ENCODE data around the gene ZNF407. TPM values are rescaled to one million over a fixed set of nuclear protein-coding genes. Genes with fewer than 3 reads are reported as not detected.

Gene ZNF407
- total and polyA plus RNA-seq, 2 donors from 2014 or later = 2.5 to 17.8 TPM

GRCh38 chr18:74796211-74796610, 198.5 kb downstream of the ZNF407 start:
- Histone ChIP-seq H3K9me3 (ENCODE audit: control insufficient read depth in 2 of 3, insufficient read depth in 1 of 3, low read length in 3 of 3) (no peaks in the 10 kb centered on the region), H3K27ac (ENCODE audit: low read depth in 2 of 2, low read length in 2 of 2) (no peak overlapping the region), H3K9ac (ENCODE audit: low read length in 3 of 3) (no peak overlapping the region), H3K4me1 (ENCODE audit: control insufficient read depth in 2 of 3, insufficient read depth in 2 of 3, low read depth in 1 of 3, low read length in 3 of 3) (peaks cover 0 to 6% (median 0%) of the 10 kb centered on the region in 3 donors), H3K4me3 (ENCODE audit: low read length in 3 of 3) (no peak overlapping the region), H3K27me3 (ENCODE audit: control insufficient read depth, insufficient read depth, low read length) (no peaks in the 10 kb centered on the region), H3K36me3 (ENCODE audit: control insufficient read depth in 2 of 3, insufficient read depth in 3 of 3, low read length in 3 of 3) (no peaks in the 10 kb centered on the region)
- no peak for DNase-seq
- TF ChIP-seq CTCF (IDR thresholded peaks at IDR 0.05; ENCODE audit: borderline replicate concordance, extremely low read depth, insufficient read depth) = no peak
- FAIRE-seq = no peak
- intact Hi-C loops (cut with DNase I) = no loop called here

DNA sequence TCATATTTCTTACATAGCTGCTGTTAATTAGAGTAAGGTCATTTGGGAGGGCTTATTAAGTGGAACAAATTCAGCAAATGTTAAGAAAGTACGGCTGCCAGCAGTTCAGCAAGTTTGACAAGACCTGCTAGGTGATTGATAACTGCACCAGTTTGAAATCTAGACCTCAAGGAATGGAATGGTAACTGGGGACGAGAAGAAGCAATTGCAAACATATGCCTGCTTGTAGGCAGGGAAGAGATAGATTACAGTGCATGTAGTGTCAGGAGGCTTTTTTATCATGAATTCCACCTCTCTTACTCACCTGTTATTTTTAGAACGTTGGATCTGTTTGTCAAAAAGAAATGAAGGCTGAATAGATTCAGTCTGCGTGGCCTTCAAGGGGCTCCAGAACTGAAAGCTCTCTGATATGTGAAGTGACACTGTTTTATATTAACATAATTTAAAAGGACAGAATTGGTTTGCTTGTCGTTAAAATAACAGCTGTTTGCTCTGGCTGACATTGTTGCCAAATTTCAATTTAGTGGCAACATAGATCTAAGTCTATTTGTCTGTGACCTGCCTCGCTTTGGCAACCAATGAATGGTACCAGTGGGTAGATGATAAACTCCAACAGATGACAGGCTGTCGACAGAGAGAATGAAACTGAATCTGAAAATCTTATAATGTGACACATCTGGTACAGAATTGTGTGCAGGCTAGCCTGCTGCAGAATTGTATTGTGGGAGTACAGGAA, 199.3 kb downstream of the ZNF407 start:
- Histone ChIP-seq H3K36me3 (ENCODE audit: control insufficient read depth in 2 of 3, insufficient read depth in 3 of 3, low read length in 3 of 3) (no peaks in the 10 kb centered on the region), H3K27ac (ENCODE audit: low read depth in 2 of 2, low read length in 2 of 2) (no peak overlapping the region), H3K4me3 (ENCODE audit: low read length in 3 of 3) (peak overlapping the region in 2 of 3 donors; percentile 1 to 23), H3K9me3 (ENCODE audit: control insufficient read depth in 2 of 3, insufficient read depth in 1 of 3, low read length in 3 of 3) (no peaks in the 10 kb centered on the region), H3K27me3 (ENCODE audit: control insufficient read depth, insufficient read depth, low read length) (no peaks in the 10 kb centered on the region), H3K9ac (ENCODE audit: low read length in 3 of 3) (no peak overlapping the region), H3K4me1 (ENCODE audit: control insufficient read depth in 2 of 3, insufficient read depth in 2 of 3, low read depth in 1 of 3, low read length in 3 of 3) (peaks cover 0 to 6% (median 0%) of the 10 kb centered on the region in 3 donors)
- peak in 1 of 5 donors; percentile 17 for DNase-seq
- intact Hi-C loops (cut with DNase I) = no loop called here
- FAIRE-seq = no peak
- no peak for TF ChIP-seq CTCF (IDR thresholded peaks at IDR 0.05; ENCODE audit: borderline replicate concordance, extremely low read depth, insufficient read depth)

- Histone ChIP-seq H3K9me3 (ENCODE audit: control insufficient read depth in 2 of 3, insufficient read depth in 1 of 3, low read length in 3 of 3) (no peaks in the 10 kb centered on the region), H3K4me1 (ENCODE audit: control insufficient read depth in 2 of 3, insufficient read depth in 2 of 3, low read depth in 1 of 3, low read length in 3 of 3) (peaks cover 0 to 6% (median 0%) of the 10 kb centered on the region in 3 donors), H3K36me3 (ENCODE audit: control insufficient read depth in 2 of 3, insufficient read depth in 3 of 3, low read length in 3 of 3) (no peaks in the 10 kb centered on the region), H3K9ac (ENCODE audit: low read length in 3 of 3) (no peak overlapping the region), H3K27ac (ENCODE audit: low read depth in 2 of 2, low read length in 2 of 2) (no peak overlapping the region), H3K27me3 (ENCODE audit: control insufficient read depth, insufficient read depth, low read length) (no peaks in the 10 kb centered on the region), H3K4me3 (ENCODE audit: low read length in 3 of 3) (peak overlapping the region in 1 of 3 donors; percentile 1)
- no peak for TF ChIP-seq CTCF (IDR thresholded peaks at IDR 0.05; ENCODE audit: borderline replicate concordance, extremely low read depth, insufficient read depth)
- FAIRE-seq (no peak), DNase-seq (no peak)
- intact Hi-C loops (cut with DNase I) = no loop called here
Measured at GRCh38 chr18:74797577-74798151, 200.0 kb downstream of the ZNF407 start.
